GM12865 (cell line): ENCODE results near the gene NDUFS7.
"Not testable (repeated sequence)": the region's sequence is repeated elsewhere in the genome, so short reads cannot be mapped to it uniquely, and the experiment has no call there.

Source experiments
- DNase-seq: peaks from one replicate; pipeline ENCODE4 v3.0.0; 2010; ENCODE audit warnings: low read depth
- H3K4me3 ChIP-seq: 2 replicates; pipeline ENCODE4 v1.5.1; 2011; ENCODE audit warnings: mild to moderate bottlenecking, low read depth, low read length, control low read depth
- TF ChIP-seq, protein P1 (sequence below): IDR thresholded peaks from 2 replicates; pipeline ENCODE4 v1.5.1; 2011; ENCODE audit warnings: low read length, control low read depth, low read depth, inconsistent platforms; ENCODE audit not compliant: insufficient read depth; ENCODE audit errors: missing control alignments

NDUFS7 gene

DNA sequence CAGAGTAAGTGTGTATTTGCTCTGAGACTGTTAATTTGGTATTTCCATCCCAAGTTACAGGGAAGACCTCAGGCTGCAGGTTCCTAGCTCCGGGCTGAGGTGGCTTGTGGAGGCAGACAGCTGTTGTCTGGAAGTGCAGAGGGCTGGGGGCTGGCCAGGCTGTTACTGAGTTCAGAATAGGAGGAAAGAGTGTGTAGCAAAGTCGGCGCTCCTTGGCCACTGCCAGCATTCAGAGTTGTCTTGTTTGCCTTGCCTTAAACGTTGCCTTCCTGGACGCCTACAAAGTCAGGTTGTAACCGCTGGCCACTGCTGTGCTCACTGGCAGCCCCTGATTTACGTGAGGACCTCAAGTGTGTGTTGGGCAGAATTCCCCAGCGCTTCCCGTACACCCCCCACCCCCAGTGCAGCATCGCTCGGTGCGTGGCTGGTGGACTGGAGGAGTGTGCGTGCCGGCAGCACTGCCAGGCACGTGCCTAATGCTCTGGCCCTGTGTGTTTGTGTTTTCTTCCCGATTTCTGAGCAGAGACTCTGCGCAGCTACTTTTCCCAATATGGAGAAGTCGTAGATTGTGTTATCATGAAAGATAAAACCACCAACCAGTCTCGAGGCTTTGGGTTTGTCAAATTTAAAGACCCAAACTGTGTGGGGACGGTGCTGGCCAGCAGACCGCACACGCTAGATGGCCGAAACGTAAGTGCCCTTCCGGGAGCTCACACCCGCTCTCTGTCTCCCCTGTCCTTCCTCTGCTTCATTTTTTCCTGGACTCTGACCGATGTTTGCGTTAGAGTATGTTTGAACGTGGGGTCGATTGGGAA, 34.2 kb downstream of the NDUFS7 start:
- no peak for DNase-seq
- TF ChIP-seq, protein P1, sequence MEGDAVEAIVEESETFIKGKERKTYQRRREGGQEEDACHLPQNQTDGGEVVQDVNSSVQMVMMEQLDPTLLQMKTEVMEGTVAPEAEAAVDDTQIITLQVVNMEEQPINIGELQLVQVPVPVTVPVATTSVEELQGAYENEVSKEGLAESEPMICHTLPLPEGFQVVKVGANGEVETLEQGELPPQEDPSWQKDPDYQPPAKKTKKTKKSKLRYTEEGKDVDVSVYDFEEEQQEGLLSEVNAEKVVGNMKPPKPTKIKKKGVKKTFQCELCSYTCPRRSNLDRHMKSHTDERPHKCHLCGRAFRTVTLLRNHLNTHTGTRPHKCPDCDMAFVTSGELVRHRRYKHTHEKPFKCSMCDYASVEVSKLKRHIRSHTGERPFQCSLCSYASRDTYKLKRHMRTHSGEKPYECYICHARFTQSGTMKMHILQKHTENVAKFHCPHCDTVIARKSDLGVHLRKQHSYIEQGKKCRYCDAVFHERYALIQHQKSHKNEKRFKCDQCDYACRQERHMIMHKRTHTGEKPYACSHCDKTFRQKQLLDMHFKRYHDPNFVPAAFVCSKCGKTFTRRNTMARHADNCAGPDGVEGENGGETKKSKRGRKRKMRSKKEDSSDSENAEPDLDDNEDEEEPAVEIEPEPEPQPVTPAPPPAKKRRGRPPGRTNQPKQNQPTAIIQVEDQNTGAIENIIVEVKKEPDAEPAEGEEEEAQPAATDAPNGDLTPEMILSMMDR, result no peak
- no peak overlapping the region for H3K4me3 ChIP-seq

DNA sequence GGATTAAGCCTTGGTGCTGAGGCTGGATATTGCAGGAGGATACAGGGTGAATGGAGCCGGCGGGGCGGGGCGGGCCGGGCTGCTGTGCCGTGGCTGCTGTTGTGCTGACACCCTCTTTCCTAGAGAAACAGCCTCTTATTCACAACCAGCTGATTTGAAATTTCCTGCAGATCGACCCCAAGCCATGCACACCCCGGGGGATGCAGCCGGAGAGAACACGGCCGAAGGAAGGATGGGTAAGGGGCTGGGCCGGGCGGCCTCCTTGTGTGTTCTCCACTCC, 34.7 kb downstream of the NDUFS7 start:
- no peak for DNase-seq
- TF ChIP-seq, protein P1, result no peak
- H3K4me3 ChIP-seq, result no peak overlapping the region

DNA sequence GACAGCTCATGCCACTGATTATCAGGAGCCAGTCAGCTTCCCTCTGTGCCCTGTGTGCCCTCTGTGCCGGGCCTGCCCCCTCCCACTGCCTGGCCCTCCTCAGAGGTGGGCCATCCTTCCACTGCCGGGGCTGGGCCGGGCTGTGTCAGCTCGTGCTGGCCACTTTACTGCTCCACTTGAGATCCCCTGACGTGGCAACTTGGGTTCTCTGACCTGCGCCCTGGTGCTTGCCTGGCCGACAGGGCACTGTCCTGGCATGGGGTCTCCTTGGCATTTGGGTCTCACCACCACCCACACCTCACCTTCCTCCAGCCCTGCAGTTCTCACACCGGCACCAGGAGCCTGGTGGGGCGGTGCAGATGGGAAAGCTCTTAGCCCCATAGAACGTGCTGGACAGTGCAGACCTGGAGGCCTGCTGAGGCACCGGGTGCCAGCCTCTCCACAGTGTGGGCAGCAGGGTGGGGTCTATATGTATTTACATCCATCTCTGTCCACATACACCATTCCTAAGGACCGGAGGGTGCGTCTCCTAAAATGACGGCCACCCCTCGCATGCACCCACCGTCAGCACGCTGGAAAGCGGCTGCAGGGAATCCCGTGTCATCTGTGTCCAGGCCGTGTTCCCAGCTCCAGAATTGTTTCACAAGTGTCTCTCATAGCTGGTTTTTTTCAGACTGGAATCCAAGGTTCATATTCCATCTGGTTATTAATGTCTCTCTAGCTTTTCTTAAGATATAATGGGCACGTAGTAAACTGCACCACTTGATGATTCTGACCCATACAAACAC, 35.4 kb downstream of the NDUFS7 start:
- no peak overlapping the region for H3K4me3 ChIP-seq
- TF ChIP-seq, protein P1, result no peak
- no peak for DNase-seq

DNA sequence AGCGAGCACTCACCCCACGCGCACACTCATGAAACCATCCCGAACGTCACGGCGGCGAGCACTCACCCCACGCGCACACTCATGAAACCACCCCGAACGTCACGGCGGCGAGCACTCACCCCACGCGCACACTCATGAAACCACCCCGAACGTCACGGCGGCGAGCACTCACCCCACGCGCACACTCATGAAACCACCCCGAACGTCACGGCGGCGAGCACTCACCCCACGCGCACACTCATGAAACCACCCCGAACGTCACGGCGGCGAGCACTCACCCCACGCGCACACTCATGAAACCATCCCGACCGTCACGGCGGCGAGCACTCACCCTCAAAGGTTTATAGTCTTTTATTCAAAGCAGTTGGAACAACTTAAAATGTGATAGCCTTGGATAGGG, 36.4 kb downstream of the NDUFS7 start:
- DNase-seq, H3K4me3 ChIP-seq: not testable (repeated sequence)

DNA sequence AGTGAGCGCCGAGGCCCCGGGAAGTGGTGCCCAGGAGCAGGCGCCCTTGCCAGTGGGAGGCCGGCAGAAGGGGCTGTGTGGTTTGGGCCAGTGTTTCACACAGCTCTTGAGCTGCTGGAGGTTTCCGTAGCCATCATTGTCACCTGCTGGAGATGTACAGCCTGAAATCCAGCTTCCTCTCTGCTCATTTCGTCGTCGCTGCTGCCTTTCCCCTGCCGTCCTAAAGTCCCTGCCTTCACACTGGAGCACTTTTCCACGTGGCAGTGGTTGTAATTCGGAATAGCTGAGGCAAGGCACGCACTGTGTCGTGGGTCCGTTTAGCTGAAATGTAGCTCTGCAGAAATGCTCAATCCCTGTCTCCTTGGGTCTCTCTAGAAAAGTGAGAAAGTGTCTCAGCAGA, 36.9 kb downstream of the NDUFS7 start:
- no peak overlapping the region for H3K4me3 ChIP-seq
- DNase-seq, result no peak
- TF ChIP-seq, protein P1, result no peak

DNA sequence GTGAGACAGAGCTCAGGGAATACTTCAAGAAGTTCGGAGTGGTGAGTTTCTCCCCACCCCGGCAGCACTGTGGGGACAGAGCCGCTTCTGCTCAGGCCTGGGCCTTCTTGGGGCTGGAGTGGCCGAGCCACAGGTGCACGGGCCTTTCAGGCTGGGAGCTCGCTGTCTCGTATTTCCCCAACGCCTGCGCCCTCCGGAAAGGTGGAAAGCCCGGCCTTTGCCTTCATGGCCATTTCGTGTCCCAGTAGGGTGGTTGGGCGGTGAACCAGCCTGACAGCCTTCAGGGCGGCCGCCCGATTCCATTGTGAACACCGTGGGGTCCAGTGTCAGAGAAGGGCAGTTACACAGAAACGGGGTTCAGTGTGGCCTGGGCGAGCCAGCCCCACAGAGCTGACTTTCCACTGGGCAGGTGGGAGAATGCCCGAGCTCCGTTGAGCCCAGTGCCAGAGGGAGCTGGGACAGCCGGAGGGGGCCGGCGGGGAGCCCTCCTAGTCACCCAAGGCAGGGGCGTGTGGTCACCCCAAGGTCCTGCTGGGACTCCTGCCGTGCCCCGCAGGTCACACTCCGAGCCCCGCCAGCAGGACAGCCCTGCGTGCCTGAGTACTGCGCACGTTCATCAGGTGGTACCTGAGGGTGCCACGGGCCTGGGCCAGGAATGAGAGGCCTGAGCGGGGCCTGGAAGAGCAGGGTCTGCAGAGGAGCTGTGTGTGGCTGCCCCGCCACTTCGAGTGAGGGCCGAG, 37.7 kb downstream of the NDUFS7 start:
- H3K4me3 ChIP-seq, result no peak overlapping the region
- DNase-seq, result no peak
- TF ChIP-seq, protein P1, result no peak

DNA sequence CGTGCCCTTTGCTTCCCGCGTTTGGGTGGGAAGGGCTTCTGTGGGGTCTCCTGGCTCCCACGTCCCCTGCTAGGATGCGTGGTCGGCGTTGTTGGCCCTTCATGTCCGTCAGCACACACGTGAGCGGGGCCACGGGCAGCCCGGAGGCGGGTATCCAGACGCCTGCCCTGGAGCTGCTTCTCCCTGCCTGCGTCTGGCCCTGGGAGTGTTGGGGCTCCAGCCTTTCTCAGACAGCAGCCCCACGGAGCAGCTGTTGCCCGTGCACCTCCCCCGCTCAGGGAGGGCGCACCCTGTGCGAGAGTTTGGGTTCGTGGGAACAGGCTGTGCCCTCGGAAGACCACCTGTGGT, 38.2 kb downstream of the NDUFS7 start:
- no peak overlapping the region for H3K4me3 ChIP-seq
- TF ChIP-seq, protein P1, result no peak
- DNase-seq, result no peak
